Measurements from ENCODE around the gene OLIG1. TPM values are rescaled to one million over a fixed set of nuclear protein-coding genes. Genes with fewer than 3 reads are reported as not detected.
A peak's percentile ranks its signal among the peaks of the same experiment; 100 is the strongest.

The OLIG1 gene
- total RNA-seq, 1 donor from 2014 or later: not detected

DNA sequence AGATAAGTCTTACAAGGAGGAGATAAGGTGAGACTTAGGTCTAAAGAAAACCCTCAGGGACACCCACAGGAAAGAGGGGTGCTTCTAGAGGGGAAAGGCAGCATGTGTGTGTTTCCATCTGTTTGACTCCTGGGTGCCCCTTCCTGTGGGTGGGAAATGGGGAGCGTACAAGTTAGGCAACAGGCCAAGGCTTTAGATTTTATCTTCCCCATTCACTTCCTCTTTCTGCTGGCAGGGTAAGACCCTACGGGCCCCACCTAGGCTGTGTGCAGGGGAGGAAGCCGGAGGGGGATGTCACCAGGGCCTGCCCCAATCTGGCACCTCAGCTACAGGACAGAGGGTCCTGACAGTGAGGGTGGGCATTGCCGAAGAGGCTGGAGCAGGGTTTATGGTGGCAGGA is 2.5 kb upstream of the OLIG1 start:
- ChIA-PET CTCF (no interaction called here), POLR2A (no interaction called here)
- Mint-ChIP-seq H3K27ac (no peak overlapping the region), H3K27me3 (peaks cover 70% of the 10 kb centered on the region), H3K4me1 (peaks cover 11% of the 10 kb centered on the region), H3K36me3 (ENCODE audit: low read depth) (no peaks in the 10 kb centered on the region), H3K4me3 (no peak overlapping the region), H3K9me3 (peaks cover 3% of the 10 kb centered on the region)
- no peak for ATAC-seq (ENCODE audit: low read depth)
- intact Hi-C loops (cut with micrococcal nuclease): no loop called here
- TF ChIP-seq, protein P1, sequence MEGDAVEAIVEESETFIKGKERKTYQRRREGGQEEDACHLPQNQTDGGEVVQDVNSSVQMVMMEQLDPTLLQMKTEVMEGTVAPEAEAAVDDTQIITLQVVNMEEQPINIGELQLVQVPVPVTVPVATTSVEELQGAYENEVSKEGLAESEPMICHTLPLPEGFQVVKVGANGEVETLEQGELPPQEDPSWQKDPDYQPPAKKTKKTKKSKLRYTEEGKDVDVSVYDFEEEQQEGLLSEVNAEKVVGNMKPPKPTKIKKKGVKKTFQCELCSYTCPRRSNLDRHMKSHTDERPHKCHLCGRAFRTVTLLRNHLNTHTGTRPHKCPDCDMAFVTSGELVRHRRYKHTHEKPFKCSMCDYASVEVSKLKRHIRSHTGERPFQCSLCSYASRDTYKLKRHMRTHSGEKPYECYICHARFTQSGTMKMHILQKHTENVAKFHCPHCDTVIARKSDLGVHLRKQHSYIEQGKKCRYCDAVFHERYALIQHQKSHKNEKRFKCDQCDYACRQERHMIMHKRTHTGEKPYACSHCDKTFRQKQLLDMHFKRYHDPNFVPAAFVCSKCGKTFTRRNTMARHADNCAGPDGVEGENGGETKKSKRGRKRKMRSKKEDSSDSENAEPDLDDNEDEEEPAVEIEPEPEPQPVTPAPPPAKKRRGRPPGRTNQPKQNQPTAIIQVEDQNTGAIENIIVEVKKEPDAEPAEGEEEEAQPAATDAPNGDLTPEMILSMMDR (IDR thresholded peaks at IDR 0.05): no peak
- no peak for DNase-seq

DNA sequence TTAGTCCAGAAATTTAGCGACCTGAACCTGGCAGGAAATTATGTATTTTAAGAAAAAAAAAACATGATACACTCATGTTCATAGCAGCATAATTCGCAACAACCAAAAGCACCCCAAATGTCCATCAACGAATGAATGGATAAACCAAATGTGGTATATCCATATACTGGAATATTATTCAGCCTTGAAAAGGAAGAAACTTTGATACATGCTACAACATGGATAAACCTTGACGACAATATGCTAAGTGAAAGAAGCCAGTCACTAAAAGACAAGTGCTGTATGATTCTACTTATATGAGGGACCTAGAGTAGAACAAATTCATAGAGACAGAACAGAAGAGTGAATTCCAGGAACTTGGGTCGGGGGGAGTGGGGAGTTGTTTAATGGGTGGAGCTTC is 698 bp upstream of the OLIG1 start:
- peaks cover 12% of the 10 kb centered on the region for H3K4me1 Mint-ChIP-seq
- no peaks in the 10 kb centered on the region for H3K36me3 Mint-ChIP-seq (ENCODE audit: low read depth)
- peaks cover 72% of the 10 kb centered on the region for H3K27me3 Mint-ChIP-seq
- H3K27ac Mint-ChIP-seq: no peak overlapping the region
- H3K4me3 Mint-ChIP-seq: no peak overlapping the region
- intact Hi-C loops (cut with micrococcal nuclease): no loop called here
- no peak for ATAC-seq (ENCODE audit: low read depth)
- DNase-seq: no peak
- H3K9me3 Mint-ChIP-seq: peaks cover 3% of the 10 kb centered on the region
- CTCF ChIA-PET: no interaction called here
- POLR2A ChIA-PET: no interaction called here
- TF ChIP-seq, protein P1 (IDR thresholded peaks at IDR 0.05): no peak

DNA sequence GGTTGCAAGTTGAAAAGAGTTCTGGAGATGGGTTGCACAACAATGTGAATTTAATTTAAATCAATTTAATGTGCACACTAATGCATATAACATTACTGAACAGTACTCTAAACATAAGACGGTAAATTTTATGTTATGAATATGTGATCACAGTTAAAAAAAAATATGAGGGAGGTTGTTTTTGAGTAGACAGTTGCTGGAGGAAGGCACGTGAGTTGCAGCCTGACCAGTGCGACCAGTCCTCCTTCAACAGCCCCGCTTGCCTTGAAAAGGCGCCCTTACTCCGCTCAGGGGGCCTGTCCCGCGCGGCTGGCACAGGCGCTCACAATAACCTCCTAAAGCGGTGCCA is 322 bp upstream of the OLIG1 start:
- DNase-seq (no peak), ATAC-seq (ENCODE audit: low read depth) (no peak)
- Mint-ChIP-seq H3K4me1 (peaks cover 12% of the 10 kb centered on the region), H3K27ac (no peak overlapping the region), H3K4me3 (no peak overlapping the region), H3K36me3 (ENCODE audit: low read depth) (no peaks in the 10 kb centered on the region), H3K9me3 (peaks cover 3% of the 10 kb centered on the region), H3K27me3 (peaks cover 69% of the 10 kb centered on the region)
- ChIA-PET CTCF (no interaction called here), POLR2A (no interaction called here)
- intact Hi-C loops (cut with micrococcal nuclease): no loop called here
- TF ChIP-seq, protein P1 (IDR thresholded peaks at IDR 0.05): no peak

DNA sequence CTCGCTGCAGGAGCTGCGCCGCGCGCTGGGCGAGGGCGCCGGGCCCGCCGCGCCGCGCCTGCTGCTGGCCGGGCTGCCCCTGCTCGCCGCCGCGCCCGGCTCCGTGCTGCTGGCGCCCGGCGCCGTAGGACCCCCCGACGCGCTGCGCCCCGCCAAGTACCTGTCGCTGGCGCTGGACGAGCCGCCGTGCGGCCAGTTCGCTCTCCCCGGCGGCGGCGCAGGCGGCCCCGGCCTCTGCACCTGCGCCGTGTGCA is 730 bp downstream of the OLIG1 start:
- ATAC-seq (ENCODE audit: low read depth) (no peak), DNase-seq (no peak)
- intact Hi-C loops (cut with micrococcal nuclease): loop anchor here (5.0 kb wide), 1 partner anchor 48 kb away; no protein-coding TSS in a partner anchor
- CTCF ChIA-PET: no interaction called here
- Mint-ChIP-seq H3K27ac (no peak overlapping the region), H3K4me3 (no peak overlapping the region), H3K4me1 (peaks cover 12% of the 10 kb centered on the region), H3K27me3 (peaks cover 68% of the 10 kb centered on the region), H3K9me3 (peaks cover 3% of the 10 kb centered on the region), H3K36me3 (ENCODE audit: low read depth) (no peaks in the 10 kb centered on the region)
- TF ChIP-seq, protein P1 (IDR thresholded peaks at IDR 0.05): no peak
- POLR2A ChIA-PET: no interaction called here

DNA sequence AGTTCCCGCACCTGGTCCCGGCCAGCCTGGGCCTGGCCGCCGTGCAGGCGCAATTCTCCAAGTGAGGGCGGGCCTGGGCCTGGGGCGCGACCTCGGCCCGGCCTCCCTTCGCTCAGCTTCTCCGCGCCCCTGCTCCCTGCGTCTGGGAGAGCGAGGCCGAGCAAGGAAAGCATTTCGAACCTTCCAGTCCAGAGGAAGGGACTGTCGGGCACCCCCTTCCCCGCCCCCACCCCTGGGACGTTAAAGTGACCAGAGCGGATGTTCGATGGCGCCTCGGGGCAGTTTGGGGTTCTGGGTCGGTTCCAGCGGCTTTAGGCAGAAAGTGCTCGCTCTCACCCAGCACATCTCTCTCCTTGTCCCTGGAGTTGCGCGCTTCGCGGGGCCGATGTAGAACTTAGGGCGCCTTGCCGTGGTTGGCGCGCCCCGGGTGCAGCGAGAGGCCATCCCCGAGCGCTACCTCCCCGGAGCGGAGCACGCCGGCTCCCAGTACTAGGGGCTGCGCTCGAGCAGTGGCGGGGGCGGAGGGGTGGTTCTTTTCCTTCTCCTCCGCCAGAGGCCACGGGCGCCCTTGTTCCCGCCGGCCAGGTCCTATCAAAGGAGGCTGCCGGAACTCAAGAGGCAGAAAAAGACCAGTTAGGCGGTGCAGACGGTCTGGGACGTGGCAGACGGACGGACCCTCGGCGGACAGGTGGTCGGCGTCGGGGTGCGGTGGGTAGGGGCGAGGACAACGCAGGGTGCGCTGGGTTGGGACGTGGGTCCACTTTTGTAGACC is 1.2 kb downstream of the OLIG1 start:
- no peak overlapping the region for H3K27ac Mint-ChIP-seq
- POLR2A ChIA-PET: no interaction called here
- TF ChIP-seq, protein P1 (IDR thresholded peaks at IDR 0.05): no peak
- H3K9me3 Mint-ChIP-seq: peaks cover 3% of the 10 kb centered on the region
- peak overlapping the region; percentile 57 for H3K4me3 Mint-ChIP-seq
- DNase-seq: no peak
- CTCF ChIA-PET: no interaction called here
- peaks cover 66% of the 10 kb centered on the region for H3K27me3 Mint-ChIP-seq
- ATAC-seq (ENCODE audit: low read depth): no peak
- H3K4me1 Mint-ChIP-seq: peaks cover 12% of the 10 kb centered on the region
- no peaks in the 10 kb centered on the region for H3K36me3 Mint-ChIP-seq (ENCODE audit: low read depth)
- intact Hi-C loops (cut with micrococcal nuclease): loop anchor here (5.0 kb wide), 1 partner anchor 49 kb away; no protein-coding TSS in a partner anchor
